H1 (cell line): ENCODE data around the gene METRNL.

ENCODE experiments used
- EZH2 ChIP-seq: fragments of 200-600 bp; sonication (generic); IDR thresholded peaks from 2 replicates; pipeline ENCODE4 v1.7.1; 2012; ENCODE audit warnings: low read depth, mild to moderate bottlenecking, moderate library complexity, low read length, inconsistent platforms; ENCODE audit not compliant: severe bottlenecking
- FOSL1 ChIP-seq: IDR thresholded peaks from 2 replicates; pipeline ENCODE4 v1.6.1; 2011; ENCODE audit warnings: mild to moderate bottlenecking, low read depth, low read length, moderate library complexity; ENCODE audit not compliant: insufficient read depth
- POLR2A ChIP-seq, 2 experiments: IDR thresholded peaks; 1 replicate in 1 of 2; 2 replicates in 1 of 2; pipeline ENCODE4 v1.6.1; 2011; ENCODE audit warnings: low read depth in 2 of 2, low read length in 2 of 2, mild to moderate bottlenecking in 2 of 2; ENCODE audit errors: control extremely low read depth in 1 of 2
- RBBP5 ChIP-seq: IDR thresholded peaks from 2 replicates; pipeline ENCODE4 v1.7.1; 2012; ENCODE audit warnings: low read depth, mild to moderate bottlenecking, inconsistent platforms, low read length, moderate library complexity, borderline replicate concordance
- SIN3A ChIP-seq, 2 experiments: IDR thresholded peaks in 1 of 2; conservative IDR thresholded peaks in 1 of 2; 2 replicates each; pipeline ENCODE4 v1.6.1; 2011 to 2012; ENCODE audit warnings: low read length in 2 of 2, improper control_type of control experiment in 1 of 2, low read depth in 1 of 2, mild to moderate bottlenecking in 1 of 2
- TAF1 ChIP-seq: IDR thresholded peaks from 2 replicates; pipeline ENCODE4 v1.6.1; 2011; ENCODE audit warnings: mild to moderate bottlenecking, low read depth, low read length
- TCF12 ChIP-seq: IDR thresholded peaks from 2 replicates; pipeline ENCODE4 v1.6.1; 2011; ENCODE audit warnings: low read depth, mild to moderate bottlenecking, low read length
- ZNF274 ChIP-seq: IDR thresholded peaks from 2 replicates; pipeline ENCODE4 v1.7.0; 2012; ENCODE audit warnings: low read length, borderline replicate concordance; ENCODE audit errors: extremely low read depth
- TF ChIP-seq, protein P1 (sequence below), 3 experiments: IDR thresholded peaks; 1 replicate in 2 of 3; 2 replicates in 1 of 3; pipeline versions ENCODE4 v1.5.1 to v1.6.1; 2011; ENCODE audit warnings: low read length in 3 of 3, mild to moderate bottlenecking in 3 of 3, inconsistent platforms in 2 of 3, low read depth in 1 of 3, moderate library complexity in 1 of 3; ENCODE audit not compliant: insufficient read depth in 1 of 3; ENCODE audit errors: control extremely low read depth in 1 of 3

DNA sequence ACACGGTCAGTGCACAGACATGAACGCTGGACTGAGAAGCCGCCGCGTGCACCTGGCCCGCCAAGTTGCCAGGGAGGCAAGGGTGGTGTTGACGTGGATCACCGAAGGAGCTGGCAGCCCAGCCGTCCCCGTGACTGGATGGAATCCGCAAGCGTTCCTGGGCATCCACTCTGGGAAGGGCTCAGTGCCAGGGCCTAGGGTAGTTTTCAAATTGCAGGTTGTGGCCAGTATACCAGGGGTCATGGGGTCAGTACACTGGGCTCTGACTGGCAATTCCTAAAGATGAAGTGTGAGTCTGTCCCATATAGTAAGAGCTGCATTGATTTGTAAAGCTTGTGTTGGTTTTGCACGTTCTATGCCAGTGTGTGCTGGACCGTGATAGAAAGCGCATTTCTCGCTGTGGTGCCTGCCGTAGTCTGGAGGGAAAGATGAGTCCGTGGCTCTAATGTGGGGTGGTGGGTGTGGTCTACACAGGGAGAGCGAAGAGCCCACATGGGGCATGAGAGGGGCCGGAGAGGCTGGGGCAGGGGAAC, 21.1 kb upstream of the METRNL start:
- TF ChIP-seq, protein P1, sequence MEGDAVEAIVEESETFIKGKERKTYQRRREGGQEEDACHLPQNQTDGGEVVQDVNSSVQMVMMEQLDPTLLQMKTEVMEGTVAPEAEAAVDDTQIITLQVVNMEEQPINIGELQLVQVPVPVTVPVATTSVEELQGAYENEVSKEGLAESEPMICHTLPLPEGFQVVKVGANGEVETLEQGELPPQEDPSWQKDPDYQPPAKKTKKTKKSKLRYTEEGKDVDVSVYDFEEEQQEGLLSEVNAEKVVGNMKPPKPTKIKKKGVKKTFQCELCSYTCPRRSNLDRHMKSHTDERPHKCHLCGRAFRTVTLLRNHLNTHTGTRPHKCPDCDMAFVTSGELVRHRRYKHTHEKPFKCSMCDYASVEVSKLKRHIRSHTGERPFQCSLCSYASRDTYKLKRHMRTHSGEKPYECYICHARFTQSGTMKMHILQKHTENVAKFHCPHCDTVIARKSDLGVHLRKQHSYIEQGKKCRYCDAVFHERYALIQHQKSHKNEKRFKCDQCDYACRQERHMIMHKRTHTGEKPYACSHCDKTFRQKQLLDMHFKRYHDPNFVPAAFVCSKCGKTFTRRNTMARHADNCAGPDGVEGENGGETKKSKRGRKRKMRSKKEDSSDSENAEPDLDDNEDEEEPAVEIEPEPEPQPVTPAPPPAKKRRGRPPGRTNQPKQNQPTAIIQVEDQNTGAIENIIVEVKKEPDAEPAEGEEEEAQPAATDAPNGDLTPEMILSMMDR (IDR thresholded peaks at IDR 0.05; ENCODE audit: control extremely low read depth in 1 of 3, insufficient read depth in 1 of 3, low read depth in 1 of 3, low read length in 3 of 3): no peak
- no peak for TF ChIP-seq ZNF274
- no peak for TF ChIP-seq EZH2
- TF ChIP-seq SIN3A (conservative IDR thresholded peaks at IDR 0.05 in 1 of 2, IDR thresholded peaks at IDR 0.05 in 1 of 2; ENCODE audit: low read depth in 1 of 2, low read length in 2 of 2): no peak
- TF ChIP-seq TAF1: no peak
- no peak for TF ChIP-seq TCF12
- TF ChIP-seq POLR2A (IDR thresholded peaks at IDR 0.05; ENCODE audit: control extremely low read depth in 1 of 2, low read depth in 2 of 2, low read length in 2 of 2): no peak
- no peak for TF ChIP-seq RBBP5
- no peak for TF ChIP-seq FOSL1
